Left renal pelvis (tissue), 4 donors: ENCODE results near the gene PGA5. TPM values are rescaled to one million over a fixed set of nuclear protein-coding genes. Genes with fewer than 3 reads are reported as not detected.
"Not testable (repeated sequence)": the region's sequence is repeated elsewhere in the genome, so short reads cannot be mapped to it uniquely, and the experiment has no call there.

Source experiments
- DNase-seq, 4 donors: peaks; one replicate each; pipeline ENCODE4 v3.0.0-alpha.2; 2013; ENCODE audit warnings: low read depth in 4 of 4, low spot score in 3 of 4
- polyA plus RNA-seq, 4 donors: library from polyadenylated mRNA; unstranded; fragments of 120-200 nt; gene quantifications; one replicate each; pipeline ENCODE4 v1.2.1, GENCODE V29; 2013; ENCODE audit not compliant: insufficient read length in 4 of 4

PGA5 gene
- polyA plus RNA-seq, 4 donors, result 0.11 to 1.0 (median 0.32) TPM

DNA sequence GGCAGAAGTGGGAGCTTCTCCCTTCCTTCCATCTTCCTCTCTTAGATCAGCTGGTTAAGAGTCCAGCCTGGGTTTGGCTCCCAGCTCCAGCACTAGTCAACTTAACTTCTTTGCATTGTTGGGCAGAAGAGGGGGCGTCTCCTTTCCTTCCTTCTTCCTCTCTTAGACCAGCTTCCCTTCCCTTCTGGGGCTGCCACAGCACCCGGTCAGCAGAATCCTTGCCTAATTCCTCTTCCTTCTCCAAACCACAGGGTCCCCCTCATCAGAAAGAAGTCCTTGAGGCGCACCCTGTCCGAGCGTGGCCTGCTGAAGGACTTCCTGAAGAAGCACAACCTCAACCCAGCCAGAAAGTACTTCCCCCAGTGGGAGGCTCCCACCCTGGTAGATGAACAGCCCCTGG is 18.3 kb upstream of the PGA5 start:
- not testable (repeated sequence) for DNase-seq

DNA sequence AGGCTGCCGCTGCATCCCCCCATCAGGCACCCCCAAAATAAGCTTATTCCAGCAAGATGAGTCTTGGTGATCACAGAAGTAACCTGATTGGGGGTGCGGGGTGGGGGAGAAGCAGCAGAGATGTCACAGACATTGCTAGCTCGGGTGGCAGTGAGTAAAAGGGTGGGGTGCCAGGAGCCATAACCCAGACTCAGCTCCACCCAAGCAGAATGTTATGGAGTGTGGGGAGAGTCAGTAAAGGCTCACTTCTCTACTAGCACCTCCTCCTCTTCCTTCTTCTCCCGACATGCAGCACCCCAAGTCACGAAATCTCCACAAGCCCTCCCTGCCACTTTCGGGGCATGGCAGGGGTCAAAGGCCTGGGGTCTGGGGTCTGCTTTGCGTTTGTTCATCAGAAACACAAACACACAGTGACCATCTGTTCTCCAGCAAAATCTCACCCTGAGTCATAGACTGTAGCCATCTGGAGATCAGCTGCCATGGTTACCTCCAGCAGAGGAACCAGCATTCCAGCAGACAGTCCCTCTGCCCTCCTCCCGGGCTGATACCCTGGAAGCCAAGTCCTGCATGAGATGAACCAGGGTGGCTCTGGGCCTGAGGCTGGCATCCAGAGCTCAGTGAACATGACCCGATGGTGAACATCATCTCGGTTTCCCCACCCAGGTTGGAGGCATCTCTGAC is 14.4 kb upstream of the PGA5 start:
- not testable (repeated sequence) for DNase-seq

DNA sequence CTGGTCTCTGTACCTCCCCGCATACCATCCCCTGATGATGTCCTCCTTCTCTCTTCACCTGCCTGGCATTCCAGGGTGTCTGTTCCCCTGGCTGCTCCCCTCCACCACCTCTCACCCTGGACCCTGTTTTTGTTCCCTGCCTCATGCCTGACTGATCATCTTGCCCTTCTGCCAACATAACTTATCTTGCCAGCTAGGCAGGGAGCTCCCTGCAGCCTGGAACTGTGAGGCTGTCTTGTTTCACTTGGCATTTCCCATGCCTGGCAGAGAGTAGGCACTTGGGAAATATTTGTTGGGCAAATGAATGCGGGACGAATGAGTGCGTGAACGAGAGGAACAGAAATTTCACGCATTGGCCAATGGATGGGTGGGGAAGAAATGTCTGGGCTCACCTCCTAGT is 11.5 kb upstream of the PGA5 start:
- not testable (repeated sequence) for DNase-seq

DNA sequence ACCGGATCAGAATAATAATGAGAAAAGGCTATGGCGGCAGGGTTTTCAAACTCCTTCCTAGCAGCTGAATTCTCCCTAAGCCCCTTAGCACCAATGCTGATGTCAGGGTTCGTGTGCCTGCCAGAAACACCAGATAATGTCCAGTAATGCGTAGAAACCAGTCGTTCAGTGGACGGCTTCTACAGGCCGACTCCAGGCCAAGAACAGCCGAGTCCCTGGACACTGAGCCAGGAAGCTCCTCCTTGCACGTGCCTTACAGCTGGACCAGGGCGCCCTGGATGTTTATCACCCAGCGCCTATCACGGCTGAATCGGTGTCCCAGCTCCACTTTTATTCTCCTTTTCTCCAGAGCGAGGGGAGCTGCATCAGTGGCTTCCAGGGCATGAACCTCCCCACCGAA is 9.9 kb upstream of the PGA5 start:
- not testable (repeated sequence) for DNase-seq

DNA sequence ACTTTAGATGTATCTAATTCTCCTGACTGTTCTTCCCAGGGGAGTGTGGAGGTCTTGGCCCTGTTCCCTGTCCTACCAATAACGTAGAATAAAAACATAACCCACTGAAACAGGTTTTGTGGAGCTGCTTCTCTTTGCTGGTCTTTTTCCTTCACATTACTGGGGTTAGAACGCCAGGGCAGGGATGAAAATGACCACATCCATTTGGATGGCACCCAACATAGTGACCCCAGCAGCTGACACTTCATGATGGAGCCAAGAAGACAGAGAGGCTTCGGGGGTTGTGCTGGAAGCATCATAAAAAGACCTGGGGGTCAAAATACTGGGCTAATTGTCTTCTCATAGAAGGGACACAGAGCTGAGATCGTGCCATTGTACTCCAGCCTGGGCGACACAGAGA is 9.4 kb upstream of the PGA5 start:
- DNase-seq, result not testable (repeated sequence)

DNA sequence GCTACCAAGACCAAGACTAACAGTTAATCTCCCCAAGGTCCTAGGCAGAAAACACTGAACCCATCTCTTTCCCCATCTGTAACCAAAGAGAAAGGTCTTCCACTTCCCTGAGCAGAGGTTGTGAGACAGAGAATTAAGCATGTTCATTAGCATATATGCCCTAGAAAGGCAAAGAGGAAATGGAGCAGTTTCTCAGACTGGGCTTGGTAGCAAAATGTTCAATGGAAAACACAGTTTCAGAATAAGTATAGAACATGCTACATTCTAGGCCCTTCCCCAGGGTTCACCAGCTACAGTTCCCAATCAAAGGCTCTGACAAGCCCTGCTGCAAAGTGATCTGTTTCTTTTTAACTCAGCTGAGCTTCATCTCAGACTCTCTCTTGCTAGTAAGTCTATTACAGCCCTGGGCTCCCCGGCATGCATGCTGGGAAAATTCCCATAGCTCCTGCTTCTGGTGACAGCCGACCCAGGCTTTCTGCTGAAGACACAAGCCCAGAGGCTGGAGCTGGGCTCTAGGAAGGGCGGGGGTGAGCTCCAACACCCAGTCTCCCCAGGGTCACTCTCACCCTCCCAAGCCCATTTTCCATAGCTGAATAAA is 8.3 kb upstream of the PGA5 start:
- not testable (repeated sequence) for DNase-seq

DNA sequence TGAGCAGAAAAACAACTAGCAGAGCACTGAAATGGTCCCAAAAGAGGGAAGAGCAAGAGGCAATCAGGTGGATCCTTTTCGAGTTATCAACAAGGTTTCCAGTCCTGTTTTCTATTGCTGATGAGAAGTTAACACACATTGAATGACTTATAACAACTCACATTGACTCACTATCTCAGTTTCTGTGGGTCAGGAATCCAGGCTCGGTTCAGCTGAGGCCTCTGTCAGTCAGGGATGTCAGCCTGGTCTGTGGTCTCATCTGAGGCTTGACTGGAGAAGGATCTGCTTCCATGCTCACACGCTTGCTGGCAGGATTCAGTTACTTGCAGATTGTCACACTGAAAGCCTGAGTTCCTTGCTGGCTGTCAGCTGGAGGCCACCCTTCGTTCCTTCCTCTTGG is 3.8 kb upstream of the PGA5 start:
- not testable (repeated sequence) for DNase-seq

DNA sequence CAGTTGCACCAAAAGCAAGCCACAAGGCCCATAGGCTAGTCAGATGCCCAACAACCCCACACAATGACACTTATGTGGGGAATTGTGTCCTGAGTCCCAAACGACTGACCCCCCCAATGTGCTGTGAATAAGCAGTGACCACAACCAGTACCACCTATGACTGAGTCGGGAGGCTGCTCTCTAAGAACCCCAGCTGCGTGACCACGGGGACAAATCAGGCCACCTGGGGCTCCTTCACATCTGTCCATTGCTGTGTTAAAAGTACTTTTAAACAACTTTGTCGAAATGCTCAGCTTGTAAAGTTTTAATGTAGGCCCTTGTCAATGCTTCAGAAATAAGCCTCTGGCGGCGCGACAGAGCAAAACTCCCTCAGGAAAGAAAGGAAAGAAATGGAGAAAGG is 687 bp upstream of the PGA5 start:
- DNase-seq, result not testable (repeated sequence)

DNA sequence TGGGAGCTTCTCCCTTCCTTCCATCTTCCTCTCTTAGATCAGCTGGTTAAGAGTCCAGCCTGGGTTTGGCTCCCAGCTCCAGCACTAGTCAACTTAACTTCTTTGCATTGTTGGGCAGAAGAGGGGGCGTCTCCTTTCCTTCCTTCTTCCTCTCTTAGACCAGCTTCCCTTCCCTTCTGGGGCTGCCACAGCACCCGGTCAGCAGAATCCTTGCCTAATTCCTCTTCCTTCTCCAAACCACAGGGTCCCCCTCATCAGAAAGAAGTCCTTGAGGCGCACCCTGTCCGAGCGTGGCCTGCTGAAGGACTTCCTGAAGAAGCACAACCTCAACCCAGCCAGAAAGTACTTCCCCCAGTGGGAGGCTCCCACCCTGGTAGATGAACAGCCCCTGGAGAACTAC is 551 bp downstream of the PGA5 start:
- not testable (repeated sequence) for DNase-seq

DNA sequence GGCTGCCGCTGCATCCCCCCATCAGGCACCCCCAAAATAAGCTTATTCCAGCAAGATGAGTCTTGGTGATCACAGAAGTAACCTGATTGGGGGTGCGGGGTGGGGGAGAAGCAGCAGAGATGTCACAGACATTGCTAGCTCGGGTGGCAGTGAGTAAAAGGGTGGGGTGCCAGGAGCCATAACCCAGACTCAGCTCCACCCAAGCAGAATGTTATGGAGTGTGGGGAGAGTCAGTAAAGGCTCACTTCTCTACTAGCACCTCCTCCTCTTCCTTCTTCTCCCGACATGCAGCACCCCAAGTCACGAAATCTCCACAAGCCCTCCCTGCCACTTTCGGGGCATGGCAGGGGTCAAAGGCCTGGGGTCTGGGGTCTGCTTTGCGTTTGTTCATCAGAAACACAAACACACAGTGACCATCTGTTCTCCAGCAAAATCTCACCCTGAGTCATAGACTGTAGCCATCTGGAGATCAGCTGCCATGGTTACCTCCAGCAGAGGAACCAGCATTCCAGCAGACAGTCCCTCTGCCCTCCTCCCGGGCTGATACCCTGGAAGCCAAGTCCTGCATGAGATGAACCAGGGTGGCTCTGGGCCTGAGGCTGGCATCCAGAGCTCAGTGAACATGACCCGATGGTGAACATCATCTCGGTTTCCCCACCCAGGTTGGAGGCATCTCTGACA is 4.4 kb downstream of the PGA5 start:
- DNase-seq, result not testable (repeated sequence)

DNA sequence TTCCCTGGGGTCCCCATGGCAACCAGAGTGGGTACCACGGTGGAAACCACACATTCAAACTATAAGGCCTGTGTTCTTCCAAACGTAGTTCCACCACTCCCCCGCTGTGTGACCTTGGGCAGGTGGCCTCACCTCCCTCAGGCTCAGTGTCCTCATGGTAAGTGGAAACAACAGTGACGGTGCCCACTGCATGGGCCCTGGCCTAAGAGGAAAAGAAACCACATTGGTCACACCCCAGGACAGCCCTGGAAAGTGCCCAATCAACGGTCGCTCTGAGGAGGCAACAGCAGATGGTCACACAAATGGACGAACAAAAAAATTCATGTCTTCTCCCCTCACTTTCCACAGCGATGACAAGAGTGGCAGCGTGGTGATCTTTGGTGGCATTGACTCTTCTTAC is 7.1 kb downstream of the PGA5 start:
- not testable (repeated sequence) for DNase-seq

DNA sequence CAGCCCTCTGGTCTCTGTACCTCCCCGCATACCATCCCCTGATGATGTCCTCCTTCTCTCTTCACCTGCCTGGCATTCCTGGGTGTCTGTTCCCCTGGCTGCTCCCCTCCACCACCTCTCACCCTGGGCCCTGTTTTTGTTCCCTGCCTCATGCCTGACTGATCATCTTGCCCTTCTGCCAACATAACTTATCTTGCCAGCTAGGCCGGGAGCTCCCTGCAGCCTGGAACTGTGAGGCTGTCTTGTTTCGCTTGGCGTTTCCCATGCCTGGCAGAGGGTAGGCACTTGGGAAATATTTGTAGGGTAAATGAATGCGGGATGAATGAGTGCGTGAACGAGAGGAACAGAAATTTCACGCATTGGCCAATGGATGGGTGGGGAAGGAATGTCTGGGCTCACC is 8.2 kb downstream of the PGA5 start:
- DNase-seq, result not testable (repeated sequence)

DNA sequence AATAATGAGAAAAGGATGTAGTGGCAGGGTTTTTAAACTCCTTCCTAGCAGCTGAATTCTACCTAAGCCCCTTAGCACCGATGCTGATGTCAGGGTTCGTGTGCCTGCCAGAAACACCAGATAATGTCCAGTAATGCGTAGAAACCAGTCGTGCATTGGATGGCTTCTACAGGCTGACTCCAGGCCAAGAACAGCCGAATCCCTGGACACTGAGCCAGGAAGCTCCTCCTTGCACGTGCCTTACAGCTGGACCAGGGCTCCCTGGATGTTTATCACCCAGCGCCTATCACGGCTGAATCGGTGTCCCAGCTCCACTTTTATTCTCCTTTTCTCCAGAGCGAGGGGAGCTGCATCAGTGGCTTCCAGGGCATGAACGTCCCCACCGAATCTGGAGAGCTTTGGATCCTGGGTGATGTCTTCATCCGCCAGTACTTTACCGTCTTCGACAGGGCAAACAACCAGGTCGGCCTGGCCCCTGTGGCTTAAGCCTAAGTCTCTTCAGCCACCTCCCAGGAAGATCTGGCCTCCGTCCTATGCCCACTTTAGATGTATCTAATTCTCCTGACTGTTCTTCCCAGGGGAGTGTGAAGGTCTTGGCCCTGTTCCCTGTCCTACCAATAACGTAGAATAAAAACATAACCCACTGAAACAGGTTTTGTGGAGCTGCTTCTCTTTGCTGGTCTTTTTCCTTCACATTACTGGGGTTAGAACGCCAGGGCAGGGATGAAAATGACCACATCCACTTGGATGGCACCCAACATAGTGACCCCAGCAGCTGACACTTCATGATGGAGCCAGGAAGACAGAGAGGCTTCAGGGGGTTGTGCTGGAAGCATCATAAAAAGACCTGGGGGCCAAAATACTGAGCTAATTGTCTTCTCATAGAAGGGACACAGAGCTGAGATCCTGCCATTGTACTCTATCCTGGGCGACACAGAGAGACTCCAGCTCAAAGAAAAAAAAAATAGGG is 10.1 kb downstream of the PGA5 start:
- not testable (repeated sequence) for DNase-seq

DNA sequence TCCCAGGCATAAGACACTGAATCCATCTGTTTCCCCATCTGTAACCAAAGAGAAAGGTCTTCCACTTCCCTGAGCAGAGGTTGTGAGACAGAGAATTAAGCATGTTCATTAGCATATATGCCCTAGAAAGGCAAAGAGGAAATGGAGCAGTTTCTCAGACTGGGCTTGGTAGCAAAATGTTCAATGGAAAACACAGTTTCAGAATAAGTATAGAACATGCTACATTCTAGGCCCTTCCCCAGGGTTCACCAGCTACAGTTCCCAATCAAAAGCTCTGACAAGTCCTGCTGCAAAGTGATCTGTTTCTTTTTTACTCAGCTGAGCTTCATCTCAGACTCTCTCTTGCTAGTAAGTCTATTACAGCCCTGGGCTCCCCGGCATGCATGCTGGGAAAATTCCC is 11.4 kb downstream of the PGA5 start:
- not testable (repeated sequence) for DNase-seq

DNA sequence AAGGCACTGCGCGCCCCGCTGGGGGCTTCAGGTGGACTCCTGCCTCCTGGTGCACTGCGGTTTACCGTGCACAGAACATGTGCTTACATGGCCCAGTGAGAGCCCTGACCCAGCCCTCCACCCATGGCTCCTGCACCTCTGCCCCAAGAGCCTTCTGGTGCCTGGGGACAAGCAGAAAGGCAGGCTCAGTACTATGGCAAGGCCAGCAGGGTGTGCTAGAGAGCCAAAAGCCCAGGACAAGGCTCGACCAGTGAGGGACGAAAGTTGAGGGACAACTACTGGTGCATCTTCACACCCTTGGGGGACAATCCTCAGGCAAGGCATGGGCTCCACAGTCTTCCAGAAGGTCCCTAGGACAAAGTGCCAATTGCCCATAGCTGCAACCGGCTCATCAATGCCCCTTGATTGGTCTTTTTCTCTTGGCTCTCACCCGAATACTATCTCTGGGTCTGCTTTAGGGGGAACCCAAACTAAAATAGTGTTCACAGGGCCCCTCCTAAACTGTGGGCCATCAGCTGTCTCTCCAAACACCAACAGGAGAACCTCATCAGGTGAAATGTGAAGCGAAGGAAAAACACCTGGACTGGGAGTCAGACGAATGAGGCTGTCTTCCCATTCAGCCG is 13.5 kb downstream of the PGA5 start:
- DNase-seq, result no peak

DNA sequence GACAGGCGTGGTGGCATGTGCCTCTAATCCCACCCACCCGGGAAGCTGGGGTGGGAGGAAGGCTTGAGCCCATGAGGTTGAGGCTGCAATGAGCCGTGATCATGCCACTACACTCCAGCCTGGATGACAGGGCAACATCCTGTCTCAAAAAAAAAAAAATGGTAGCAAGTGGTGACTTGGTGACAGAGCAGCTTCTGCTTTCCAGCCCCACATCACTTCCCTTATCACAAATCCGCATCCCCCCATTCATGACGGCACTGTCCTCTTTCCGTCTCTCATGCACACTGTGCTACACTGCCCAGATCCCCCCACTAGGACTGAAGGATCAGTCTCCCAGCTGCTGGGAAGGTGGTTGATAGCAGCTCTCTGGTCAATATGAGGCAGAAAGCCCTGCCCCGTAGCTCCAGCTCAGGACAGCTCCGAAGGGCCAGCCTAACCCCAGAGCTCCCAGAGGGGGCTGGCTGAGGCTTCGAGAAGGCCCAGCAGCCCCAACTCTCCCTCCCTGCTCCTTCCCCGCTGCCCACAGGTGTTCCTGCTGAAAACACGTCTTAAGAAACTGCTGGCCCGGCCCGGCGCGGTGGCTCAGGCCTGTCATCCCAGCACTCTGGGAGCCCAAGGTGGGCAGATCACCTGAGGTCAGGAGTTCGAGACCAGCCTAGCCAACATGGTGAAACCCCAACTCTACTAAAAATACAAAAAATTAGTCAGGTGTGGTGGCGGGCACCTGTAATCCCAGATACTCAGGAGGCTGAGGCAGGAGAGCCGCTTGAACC is 15.9 kb downstream of the PGA5 start:
- no peak for DNase-seq

DNA sequence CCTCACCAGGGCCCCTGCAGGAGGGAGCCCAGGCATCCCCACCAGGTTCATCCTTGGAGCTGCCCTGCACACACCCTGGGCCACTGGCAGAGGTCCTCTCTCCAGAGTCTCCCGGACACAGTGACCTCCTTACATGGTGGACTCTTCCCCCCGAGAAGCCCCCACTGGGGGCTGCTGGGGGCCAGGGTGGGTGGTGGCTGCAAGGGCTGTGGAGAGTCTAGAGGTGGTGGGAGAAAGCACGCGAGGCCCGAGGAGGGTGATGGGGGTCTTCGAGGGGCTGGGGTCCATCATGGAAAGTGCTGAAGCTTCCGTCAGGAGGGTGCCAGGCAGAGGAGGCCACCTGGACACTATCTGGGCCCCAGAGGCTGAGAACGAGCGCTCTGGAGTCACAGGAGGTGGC is 17.6 kb downstream of the PGA5 start:
- DNase-seq, result no peak

DNA sequence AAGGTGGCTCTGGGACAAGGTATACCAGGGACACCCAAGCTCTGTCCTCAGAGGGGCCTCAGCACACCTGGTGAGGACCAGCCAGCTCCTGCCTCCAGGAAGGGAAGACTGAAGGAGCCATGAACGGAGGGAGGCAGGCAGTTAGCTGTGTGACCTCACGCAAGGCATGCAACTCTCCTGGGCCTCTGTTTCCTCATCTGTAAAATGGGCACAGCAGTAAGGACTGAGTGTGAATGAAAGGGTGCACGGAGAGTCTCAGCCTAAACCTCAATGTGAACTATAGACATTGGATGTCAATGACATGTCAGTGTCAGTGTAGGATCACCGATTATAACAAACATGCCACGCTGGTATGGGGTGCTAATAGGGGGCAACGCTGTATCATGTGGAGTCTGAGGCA is 18.4 kb downstream of the PGA5 start:
- no peak for DNase-seq

DNA sequence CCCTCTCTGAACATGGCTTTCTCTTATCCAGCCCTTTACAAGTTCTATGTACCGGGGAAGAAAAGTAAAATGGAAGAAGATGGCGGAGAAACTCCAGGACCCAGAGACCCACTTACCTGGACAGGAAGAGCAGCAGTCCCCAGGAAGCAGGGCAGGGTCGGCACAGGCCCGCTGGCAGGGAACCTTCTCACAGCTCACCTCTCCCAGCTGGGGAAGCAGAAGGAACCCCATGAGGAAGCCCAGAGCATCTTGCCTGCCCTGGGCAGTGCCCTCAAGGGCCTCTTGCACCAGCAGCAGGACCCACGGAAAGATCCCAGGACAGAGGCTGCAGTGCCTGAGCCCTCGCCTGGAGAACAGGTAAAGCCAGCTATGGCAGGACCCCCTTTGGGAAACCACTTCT is 23.4 kb downstream of the PGA5 start:
- DNase-seq, result no peak

DNA sequence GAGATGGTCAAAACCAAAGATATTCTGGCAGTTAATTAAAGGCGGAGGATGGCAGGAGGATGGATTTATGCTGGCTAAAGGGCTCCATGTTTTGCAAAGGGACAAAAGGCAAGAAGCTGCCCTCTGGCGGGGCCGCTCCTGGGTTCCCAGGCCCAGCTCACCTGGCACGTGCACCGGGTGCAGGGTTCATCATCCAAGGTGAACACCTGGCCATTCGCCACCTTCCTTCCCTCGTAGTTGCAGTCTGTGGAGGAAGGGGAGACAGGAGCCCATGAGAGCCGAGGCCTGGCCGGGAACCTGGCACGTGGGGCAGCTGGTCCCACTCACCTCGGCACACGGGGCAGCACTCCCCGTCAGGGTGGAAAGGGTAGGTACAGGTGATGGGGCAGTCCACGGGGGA is 23.8 kb downstream of the PGA5 start:
- no peak for DNase-seq
